PC-3 (cell line): ENCODE data around the gene NOX3.

ENCODE experiments used
- CTCF ChIP-seq: fragments of 300-600 bp; sonication (generic); conservative IDR thresholded peaks from 2 replicates; pipeline ENCODE4 v1.5.1; 2017; ENCODE audit warnings: antibody characterized with exemption, low read depth, mild to moderate bottlenecking, low read length
- EZH2 ChIP-seq: fragments of 300-600 bp; sonication (generic); IDR thresholded peaks from one replicate; pipeline ENCODE4 v1.6.1; 2017; ENCODE audit warnings: antibody characterized with exemption, mild to moderate bottlenecking, low read length; ENCODE audit not compliant: unreplicated experiment

- TF ChIP-seq CTCF (no peak), EZH2 (no peak)
Measured at GRCh38 chr6:155486721-155487294, 31.2 kb upstream of the NOX3 start.
